Left forelimb (tissue), 1 donor: ENCODE data around the gene SRGAP1.
"Not testable (repeated sequence)": the region's sequence is repeated elsewhere in the genome, so short reads cannot be mapped to it uniquely, and the experiment has no call there.

Source experiments
- DNase-seq: peaks from one replicate; pipeline ENCODE4 v3.0.0-alpha.2; 2018; ENCODE audit warnings: low spot score

Gene SRGAP1

GRCh38 chr12:63869656-63870055, 25.2 kb downstream of the SRGAP1 start:
- DNase-seq, result no peak

DNA sequence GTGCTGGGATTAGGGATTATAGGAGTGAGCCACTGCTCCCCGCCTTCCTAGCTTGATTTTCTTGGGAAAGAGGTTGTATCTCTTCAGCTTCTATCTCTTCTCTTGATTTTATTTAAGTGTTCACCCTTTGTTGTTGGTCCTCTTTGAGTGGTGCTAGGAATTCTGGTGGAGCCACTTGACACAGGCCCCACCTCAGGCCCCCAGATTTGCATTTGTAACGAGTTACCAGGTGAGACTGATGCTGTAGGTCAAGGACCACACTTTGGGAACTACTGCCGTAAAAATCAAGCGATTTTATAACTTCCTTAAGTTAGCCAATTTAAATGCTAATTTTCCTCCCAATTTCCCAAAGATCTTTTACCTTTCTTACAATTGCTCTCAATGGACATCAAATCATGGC, 26.3 kb downstream of the SRGAP1 start:
- DNase-seq, result no peak

- no peak for DNase-seq
Measured at GRCh38 chr12:63874897-63875480, 30.5 kb downstream of the SRGAP1 start.

- DNase-seq, result no peak
Measured at GRCh38 chr12:63875703-63876102, 31.2 kb downstream of the SRGAP1 start.

DNA sequence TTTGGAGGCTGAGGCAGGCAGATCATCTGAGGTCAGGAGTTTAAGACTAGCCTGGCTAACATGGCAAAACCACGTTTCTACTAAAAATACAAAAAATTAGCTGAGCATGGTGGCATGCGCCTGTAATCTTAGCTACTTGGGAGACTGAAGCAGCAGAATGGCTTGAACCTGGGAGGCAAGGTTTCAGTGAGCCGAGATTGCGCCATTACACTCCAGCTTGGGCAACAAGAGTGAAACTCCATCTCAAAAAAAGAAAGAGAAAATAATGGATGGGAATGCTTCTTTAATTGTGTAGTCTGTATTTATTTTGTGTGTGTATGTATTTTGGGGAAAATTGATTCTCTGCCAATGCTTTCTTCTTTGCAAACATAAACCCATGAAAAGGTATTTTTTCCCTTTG, 32.5 kb downstream of the SRGAP1 start:
- DNase-seq, result no peak

DNA sequence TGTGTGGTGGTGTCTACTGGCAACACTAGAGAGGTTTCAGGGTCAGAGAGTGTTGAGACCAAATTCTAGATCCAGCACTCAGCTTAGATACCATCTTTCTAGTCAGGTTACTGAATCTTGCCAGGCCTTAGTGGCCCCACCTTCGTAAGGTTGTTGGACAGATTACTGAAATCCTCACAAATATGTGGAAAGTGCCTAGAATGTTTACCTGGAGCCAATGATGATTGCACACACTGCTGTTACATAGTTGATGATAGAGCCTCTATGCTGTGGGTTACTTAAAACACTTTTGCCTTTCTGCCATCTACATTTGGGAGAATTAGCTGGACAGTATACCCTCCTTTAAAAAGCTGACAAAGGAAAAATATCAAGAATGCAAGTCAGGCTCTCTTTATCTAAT, 33.2 kb downstream of the SRGAP1 start:
- no peak for DNase-seq

DNA sequence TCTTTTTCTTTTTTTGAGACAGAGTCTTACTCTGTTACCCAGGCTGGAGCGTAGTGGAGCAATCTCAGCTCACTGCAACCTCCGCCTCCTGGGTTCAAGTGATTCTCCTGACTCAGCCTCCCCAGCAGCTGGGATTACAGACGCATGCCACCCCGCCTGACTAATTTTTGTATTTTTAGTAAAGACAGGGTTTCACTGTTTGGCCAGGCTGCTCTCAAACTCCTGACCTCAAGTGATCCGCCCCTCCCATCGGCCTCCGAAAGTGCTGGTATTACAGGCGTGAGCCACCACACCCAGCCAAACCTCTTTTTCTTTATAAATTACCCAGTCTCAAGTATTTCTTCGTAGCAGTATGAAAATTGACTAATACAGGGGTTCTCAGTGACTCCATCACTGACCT, 35.7 kb downstream of the SRGAP1 start:
- DNase-seq, result not testable (repeated sequence)

GRCh38 chr12:63880742-63881263, 36.3 kb downstream of the SRGAP1 start:
- DNase-seq, result no peak

GRCh38 chr12:63882844-63883243, 38.3 kb downstream of the SRGAP1 start:
- no peak for DNase-seq

GRCh38 chr12:63885401-63885800, 40.9 kb downstream of the SRGAP1 start:
- no peak for DNase-seq

DNA sequence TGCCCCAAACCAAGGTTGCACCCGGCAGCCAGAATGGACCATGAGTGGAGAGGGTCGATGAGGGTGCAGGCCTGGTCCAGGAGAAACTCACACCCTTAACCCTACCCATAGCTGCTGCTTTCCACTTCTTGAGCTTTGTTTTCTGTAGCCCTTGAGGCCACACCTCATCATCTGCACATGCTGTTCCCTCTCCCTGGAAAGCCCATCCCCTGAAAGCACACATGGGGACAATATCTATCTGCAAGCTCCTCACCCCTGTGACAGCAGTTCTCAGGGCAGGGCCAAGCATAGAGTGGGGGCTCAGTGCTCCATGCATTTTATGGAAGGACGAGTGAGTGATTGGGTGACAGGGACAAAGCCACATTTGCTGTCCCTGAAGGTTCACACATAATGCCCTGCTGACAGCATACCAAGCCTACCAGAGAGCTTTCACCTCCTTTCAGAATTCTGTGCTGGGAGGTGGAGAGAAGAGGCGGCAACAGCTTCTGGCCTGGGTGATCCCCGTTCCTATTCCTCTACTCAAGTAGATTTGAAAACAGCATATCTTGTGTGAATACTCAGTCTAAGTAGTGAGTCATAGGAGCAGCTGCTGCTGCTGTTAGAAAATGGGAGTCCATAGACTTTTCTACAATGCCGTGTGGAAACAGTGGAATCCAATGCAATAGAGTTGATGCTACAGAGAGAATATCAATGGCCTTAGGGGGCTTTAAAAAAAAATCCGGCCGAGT, 44.6 kb downstream of the SRGAP1 start:
- no peak for DNase-seq

GRCh38 chr12:63889721-63890509, 45.4 kb downstream of the SRGAP1 start:
- no peak for DNase-seq

DNA sequence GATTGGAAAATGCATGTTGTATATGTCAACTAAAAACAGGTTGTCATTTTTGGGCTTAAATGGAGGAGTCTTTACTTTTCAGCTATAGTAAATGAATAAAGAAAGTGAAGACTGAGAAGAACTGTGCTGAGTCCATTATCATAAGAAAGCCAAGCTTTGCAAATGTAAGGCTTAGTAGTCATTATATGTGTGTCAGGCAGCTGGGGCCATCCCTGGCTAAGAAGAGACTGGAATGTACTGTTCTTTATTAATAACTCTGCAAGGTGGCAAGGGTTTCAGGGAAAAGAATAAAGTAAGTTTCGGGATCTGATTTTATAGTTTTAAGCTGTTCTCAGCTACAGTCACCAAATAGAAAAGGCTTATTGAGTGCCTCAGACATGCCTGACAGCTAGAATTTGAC, 48.7 kb downstream of the SRGAP1 start:
- DNase-seq, result no peak

DNA sequence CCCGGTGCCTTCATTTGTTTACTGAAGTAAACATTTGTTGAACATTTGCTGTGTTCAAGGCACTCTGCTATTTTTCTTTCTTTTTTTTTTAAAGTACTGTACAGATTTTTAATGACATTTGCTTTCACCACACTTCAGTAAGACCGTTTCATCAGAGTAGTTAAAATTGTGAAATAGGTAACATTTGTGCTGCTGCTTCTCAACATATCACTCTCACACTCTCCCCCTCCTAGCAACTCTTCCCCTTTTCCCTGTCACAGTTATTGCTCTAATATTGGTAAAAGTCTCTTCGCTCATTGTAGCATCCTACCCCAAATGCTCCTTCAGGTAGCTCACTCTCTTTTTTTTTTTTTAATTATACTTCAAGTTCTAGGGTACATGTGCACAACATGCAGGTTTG, 49.6 kb downstream of the SRGAP1 start:
- DNase-seq, result no peak

DNA sequence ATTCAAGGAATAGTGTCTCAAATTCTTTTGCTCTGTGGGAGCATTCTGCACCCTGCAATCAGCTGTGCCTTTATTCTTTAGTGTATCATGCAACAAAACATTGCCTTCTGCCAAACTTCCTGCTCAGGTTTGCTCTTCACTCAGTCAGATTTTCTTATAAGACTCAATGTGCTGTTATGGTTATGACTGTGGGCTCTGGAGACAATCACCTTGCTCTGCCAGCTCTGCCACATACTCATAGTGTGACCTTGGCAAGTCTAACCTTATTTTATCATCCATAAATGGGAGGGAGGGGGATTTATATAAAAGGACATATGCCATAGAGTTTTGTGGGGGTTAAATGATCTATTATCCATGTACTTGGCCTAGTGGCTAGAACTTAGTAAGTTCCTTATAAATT, 51.3 kb downstream of the SRGAP1 start:
- no peak for DNase-seq

DNA sequence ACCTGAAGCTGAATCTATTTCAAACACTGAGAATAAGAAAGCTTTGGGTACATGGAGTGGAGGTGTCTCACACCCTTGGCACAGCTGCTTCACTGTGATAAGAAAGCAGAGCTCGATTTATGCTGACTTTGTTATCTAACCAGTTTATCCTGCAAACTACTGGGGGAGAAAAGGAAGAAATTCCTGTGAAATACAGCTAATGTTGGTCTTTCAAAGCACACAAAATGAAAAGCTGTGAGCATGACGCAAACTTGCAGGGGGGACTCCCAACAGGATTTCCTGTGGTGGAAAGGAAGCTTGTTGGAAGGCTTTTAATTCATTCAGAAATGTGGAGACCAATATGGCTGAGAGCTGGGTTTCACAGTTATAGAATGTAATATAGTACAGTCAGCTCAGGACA, 53.4 kb downstream of the SRGAP1 start:
- no peak for DNase-seq

DNA sequence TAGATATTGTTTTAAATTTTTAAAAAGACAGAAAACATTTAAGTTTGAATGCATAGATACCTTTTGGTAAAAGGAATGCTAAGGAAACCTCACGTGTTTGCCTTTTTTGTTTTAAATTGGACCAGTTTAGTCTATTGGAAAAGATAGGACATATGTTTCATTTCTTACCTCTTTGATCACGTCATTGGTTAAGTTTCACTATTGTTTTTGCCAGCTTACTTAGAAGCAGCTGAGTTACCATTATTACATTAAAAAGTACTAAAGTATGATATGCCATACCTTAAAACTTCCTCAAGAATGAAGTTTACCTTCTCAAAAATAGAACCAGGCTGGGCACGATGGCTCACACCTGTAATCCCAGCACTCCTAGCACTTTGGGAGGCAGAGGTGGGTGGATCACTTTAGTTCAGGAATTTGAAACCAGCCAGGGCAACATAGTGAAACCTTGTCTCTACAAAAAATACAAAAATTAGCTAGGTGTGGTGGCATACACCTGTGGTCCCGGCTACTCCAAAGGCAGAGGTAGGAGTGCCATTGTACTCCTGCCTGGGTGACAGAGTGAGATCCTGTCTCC, 54.4 kb downstream of the SRGAP1 start:
- DNase-seq, result no peak

- no peak for DNase-seq
Measured at GRCh38 chr12:63899396-63899795, 54.9 kb downstream of the SRGAP1 start.

GRCh38 chr12:63900922-63901793, 56.7 kb downstream of the SRGAP1 start:
- no peak for DNase-seq

DNA sequence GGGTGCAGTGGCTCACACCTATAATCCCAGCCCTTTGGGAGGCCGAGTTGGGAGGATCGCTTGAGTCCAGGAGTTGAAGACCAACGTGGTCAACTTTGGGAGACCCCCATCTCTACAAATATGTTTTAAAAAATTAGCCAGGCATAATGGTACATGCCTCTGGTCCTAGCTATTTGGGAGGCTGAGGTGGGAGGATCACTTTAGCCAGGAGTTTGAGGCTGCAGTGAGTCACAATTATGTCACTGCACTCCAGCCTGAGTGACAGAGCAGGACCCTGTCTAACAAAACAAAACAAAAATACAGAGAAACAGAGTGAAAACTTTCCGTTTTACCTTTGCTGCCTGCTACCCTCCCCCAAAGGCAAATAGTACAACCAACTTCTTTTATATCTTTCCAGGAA, 60.2 kb downstream of the SRGAP1 start:
- no peak for DNase-seq

DNA sequence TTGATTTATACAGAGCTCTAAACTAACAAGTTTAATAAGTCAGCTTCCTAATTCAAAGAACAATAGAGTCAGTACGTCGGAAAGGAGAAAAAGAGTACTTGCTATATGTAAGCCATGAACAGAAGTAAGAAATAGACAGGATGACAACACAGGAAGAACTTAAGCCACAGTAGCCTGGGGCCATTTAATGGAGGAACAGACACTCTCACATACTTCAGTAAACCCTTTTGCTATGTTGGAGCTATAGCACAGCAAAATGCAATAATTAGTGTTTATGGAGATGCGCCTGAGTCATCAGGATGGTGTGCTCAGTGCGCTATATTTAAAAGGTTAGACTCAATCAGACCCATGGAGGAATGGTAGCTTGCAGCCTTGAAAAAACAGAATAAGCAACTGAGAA, 61.0 kb downstream of the SRGAP1 start:
- DNase-seq, result no peak

- no peak for DNase-seq
Measured at GRCh38 chr12:63906876-63907275, 62.4 kb downstream of the SRGAP1 start.
